SK-N-SH (cell line): ENCODE measurements around the gene KPNB1. TPM values are rescaled to one million over a fixed set of nuclear protein-coding genes. Genes with fewer than 3 reads are reported as not detected.

Experiments
- CTCF ChIA-PET: fragments of 300-600, 350-600 bp; formaldehyde crosslinking; extraction: SDS; loops from one replicate; lab custom pipeline; 2021; lab: Yijun Ruan, JAX
- POLR2A ChIA-PET: fragments of 350-600 bp; sonication (Branson Sonifier 250); formaldehyde crosslinking; extraction: SDS; loops from one replicate; lab custom pipeline; 2020; ENCODE audit warnings: antibody characterized with exemption, inconsistent platforms; lab: Yijun Ruan, JAX
- DNase-seq: peaks from one replicate; pipeline ENCODE4 v3.0.0; 2012
- H2AFZ ChIP-seq: fragments of 200-600 bp; sonication (generic); 2 replicates; pipeline ENCODE4 v1.8.1; 2016; ENCODE audit warnings: antibody characterized with exemption, mild to moderate bottlenecking, low read depth
- H3F3A ChIP-seq: fragments of 200-600 bp; sonication (generic); replicated peaks from 2 replicates; pipeline ENCODE3; 2016; ENCODE audit warnings: antibody characterized with exemption, mild to moderate bottlenecking; ENCODE audit not compliant: insufficient read depth
- H3K27ac ChIP-seq, 2 experiments: fragments of 200-500 bp in 1 of 2; fragments of 200-600 bp in 1 of 2; sonication (Bioruptor generic) in 1 of 2; sonication (generic), shearing (Covaris generic) in 1 of 2; 2 replicates each; pipeline versions ENCODE4 v1.5.1 to v1.6.1; 2014 to 2016; ENCODE audit warnings: low read depth in 2 of 2, inconsistent platforms in 1 of 2, low read length in 1 of 2, mild to moderate bottlenecking in 1 of 2, mixed read lengths in 1 of 2
- H3K27me3 ChIP-seq: fragments of 200-600 bp; sonication (generic), shearing (Covaris generic); 2 replicates; pipeline ENCODE4 v1.6.1; 2016; ENCODE audit warnings: mixed run types; ENCODE audit not compliant: insufficient read depth
- H3K36me3 ChIP-seq, 2 experiments: fragments of 200-500 bp in 1 of 2; fragments of 200-600 bp in 1 of 2; sonication (Bioruptor generic) in 1 of 2; sonication (generic) in 1 of 2; replicated peaks in 1 of 2; 2 replicates each; pipeline versions ENCODE3 to v1.5.1; 2014 to 2016; ENCODE audit warnings: low read length in 1 of 2, mild to moderate bottlenecking in 1 of 2; ENCODE audit not compliant: insufficient read depth in 2 of 2, control insufficient read depth in 1 of 2
- H3K4me1 ChIP-seq, 2 experiments: fragments of 200-500 bp in 1 of 2; fragments of 200-600 bp in 1 of 2; sonication (Bioruptor generic) in 1 of 2; sonication (generic), shearing (Covaris generic) in 1 of 2; 2 replicates each; pipeline versions ENCODE4 v1.5.1 to v1.6.1; 2014 to 2016; ENCODE audit warnings: low read depth in 1 of 2, low read length in 1 of 2, mixed run types in 1 of 2; ENCODE audit not compliant: insufficient read depth in 2 of 2, control insufficient read depth in 1 of 2
- H3K4me2 ChIP-seq: fragments of 200-600 bp; sonication (generic), shearing (Covaris generic); 2 replicates; pipeline ENCODE4 v1.6.1; 2017; ENCODE audit warnings: mixed run types
- H3K4me3 ChIP-seq, 2 experiments: fragments of 200-500 bp in 1 of 2; fragments of 200-600 bp in 1 of 2; sonication (Bioruptor generic) in 1 of 2; sonication (generic), shearing (Covaris generic) in 1 of 2; 2 replicates each; pipeline versions ENCODE4 v1.5.1 to v1.8.1; 2014 to 2016; ENCODE audit warnings: low read depth in 2 of 2, inconsistent platforms in 1 of 2, low read length in 1 of 2, mild to moderate bottlenecking in 1 of 2, mixed read lengths in 1 of 2, moderate library complexity in 1 of 2
- H3K79me2 ChIP-seq: fragments of 200-600 bp; sonication (generic); 2 replicates; pipeline ENCODE4 v1.8.1; 2017; ENCODE audit warnings: mild to moderate bottlenecking; ENCODE audit not compliant: insufficient read depth
- H3K9ac ChIP-seq: fragments of 200-600 bp; sonication (generic); 2 replicates; pipeline ENCODE4 v1.6.1; 2017; ENCODE audit warnings: mixed run types
- H3K9me2 ChIP-seq: fragments of 200-600 bp; sonication (generic); 2 replicates; pipeline ENCODE4 v1.6.1; 2017; ENCODE audit warnings: mixed run types
- H3K9me3 ChIP-seq: fragments of 200-600 bp; sonication (generic); 2 replicates; pipeline ENCODE4 v1.6.1; 2017; ENCODE audit warnings: mixed run types, mild to moderate bottlenecking, moderate library complexity
- H4K20me1 ChIP-seq: fragments of 200-600 bp; sonication (generic); 2 replicates; pipeline ENCODE4 v1.6.1; 2017; ENCODE audit warnings: mild to moderate bottlenecking, mixed run types; ENCODE audit not compliant: insufficient read depth
- FOXM1 ChIP-seq: IDR thresholded peaks from 2 replicates; pipeline ENCODE4 v1.4.0; 2012; ENCODE audit warnings: low read depth, mild to moderate bottlenecking
- GABPA ChIP-seq: IDR thresholded peaks from 2 replicates; pipeline ENCODE4 v1.4.0; 2012; ENCODE audit warnings: low read depth, mild to moderate bottlenecking
- GATA2 ChIP-seq: sonication (generic); formaldehyde crosslinking; IDR thresholded peaks from 2 replicates; pipeline ENCODE4 v1.5.0; 2020; ENCODE audit warnings: mild to moderate bottlenecking, missing genetic modification reagents
- RXRA ChIP-seq: IDR thresholded peaks from 2 replicates; pipeline ENCODE4 v1.4.0; 2012; ENCODE audit warnings: low read depth, mild to moderate bottlenecking, borderline replicate concordance
- SIN3A ChIP-seq: IDR thresholded peaks from 2 replicates; pipeline ENCODE4 v1.6.1; 2012; ENCODE audit warnings: low read depth, mild to moderate bottlenecking, low read length, moderate library complexity, borderline replicate concordance
- SMC3 ChIP-seq: IDR thresholded peaks from 2 replicates; pipeline ENCODE4 v1.6.1; 2012; ENCODE audit warnings: low read depth, low read length, improper control_type of control experiment
- TCF12 ChIP-seq: IDR thresholded peaks from 2 replicates; pipeline ENCODE4 v1.4.0; 2012
- USF1 ChIP-seq: IDR thresholded peaks from 2 replicates; pipeline ENCODE4 v1.4.0; 2012; ENCODE audit warnings: low read depth, borderline replicate concordance
- ZBTB33 ChIP-seq: IDR thresholded peaks from 2 replicates; pipeline ENCODE4 v1.4.0; 2012; ENCODE audit warnings: low read depth, borderline replicate concordance
- WGBS: methylation state at CpG from one replicate; pipeline ENCODE4 v1.1.6; 2017; ENCODE audit warnings: low lambda C conversion rate; 5-methylcytosine and 5-hydroxymethylcytosine counted together
- polyA plus RNA-seq, 3 experiments: library from polyadenylated mRNA; depleted of rRNA; stranded (reverse); fragments of >200 nt; gene quantifications; 2 replicates each; pipeline ENCODE4 v1.2.3, GENCODE V29; 2012
- TF ChIP-seq, protein P1 (sequence below): fragments of 200-600 bp; sonication (generic); IDR thresholded peaks from 2 replicates; pipeline ENCODE4 v1.6.1; 2017; ENCODE audit warnings: antibody characterized with exemption, mild to moderate bottlenecking, moderate library complexity
- TF ChIP-seq, protein P2 (sequence below): fragments of 150-350 bp; IDR thresholded peaks from 2 replicates; pipeline ENCODE4 v1.6.1; 2017; ENCODE audit warnings: antibody characterized with exemption, low read length, low read depth, borderline replicate concordance
- TF ChIP-seq, protein P3 (sequence below): IDR thresholded peaks from 2 replicates; pipeline ENCODE4 v1.6.1; 2012; ENCODE audit warnings: mild to moderate bottlenecking, low read depth, low read length, moderate library complexity

The KPNB1 gene
- polyA plus RNA-seq, 1 of the 3 experiments (the other 2 are of a cell fraction): 89.5 TPM

- no peak for TF ChIP-seq USF1
- TF ChIP-seq, protein P1, sequence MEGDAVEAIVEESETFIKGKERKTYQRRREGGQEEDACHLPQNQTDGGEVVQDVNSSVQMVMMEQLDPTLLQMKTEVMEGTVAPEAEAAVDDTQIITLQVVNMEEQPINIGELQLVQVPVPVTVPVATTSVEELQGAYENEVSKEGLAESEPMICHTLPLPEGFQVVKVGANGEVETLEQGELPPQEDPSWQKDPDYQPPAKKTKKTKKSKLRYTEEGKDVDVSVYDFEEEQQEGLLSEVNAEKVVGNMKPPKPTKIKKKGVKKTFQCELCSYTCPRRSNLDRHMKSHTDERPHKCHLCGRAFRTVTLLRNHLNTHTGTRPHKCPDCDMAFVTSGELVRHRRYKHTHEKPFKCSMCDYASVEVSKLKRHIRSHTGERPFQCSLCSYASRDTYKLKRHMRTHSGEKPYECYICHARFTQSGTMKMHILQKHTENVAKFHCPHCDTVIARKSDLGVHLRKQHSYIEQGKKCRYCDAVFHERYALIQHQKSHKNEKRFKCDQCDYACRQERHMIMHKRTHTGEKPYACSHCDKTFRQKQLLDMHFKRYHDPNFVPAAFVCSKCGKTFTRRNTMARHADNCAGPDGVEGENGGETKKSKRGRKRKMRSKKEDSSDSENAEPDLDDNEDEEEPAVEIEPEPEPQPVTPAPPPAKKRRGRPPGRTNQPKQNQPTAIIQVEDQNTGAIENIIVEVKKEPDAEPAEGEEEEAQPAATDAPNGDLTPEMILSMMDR: no peak
- TF ChIP-seq, protein P2, sequence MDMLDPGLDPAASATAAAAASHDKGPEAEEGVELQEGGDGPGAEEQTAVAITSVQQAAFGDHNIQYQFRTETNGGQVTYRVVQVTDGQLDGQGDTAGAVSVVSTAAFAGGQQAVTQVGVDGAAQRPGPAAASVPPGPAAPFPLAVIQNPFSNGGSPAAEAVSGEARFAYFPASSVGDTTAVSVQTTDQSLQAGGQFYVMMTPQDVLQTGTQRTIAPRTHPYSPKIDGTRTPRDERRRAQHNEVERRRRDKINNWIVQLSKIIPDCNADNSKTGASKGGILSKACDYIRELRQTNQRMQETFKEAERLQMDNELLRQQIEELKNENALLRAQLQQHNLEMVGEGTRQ: no peak
- TF ChIP-seq TCF12: no peak
- no peak for DNase-seq
- no peaks in the 10 kb centered on the region for H3K27me3 ChIP-seq
- H3K4me2 ChIP-seq: no peak overlapping the region
- H4K20me1 ChIP-seq: peaks cover 7% of the 10 kb centered on the region; the same call in 1 of the 2 replicates
- H3K9me3 ChIP-seq: no peaks in the 10 kb centered on the region
- peaks cover 0 to 4% of the 10 kb centered on the region in 2 experiments; a peak in 2 of 4 replicates for H3K4me1 ChIP-seq
- H2AFZ ChIP-seq: no peak overlapping the region
- peaks cover 12 to 18% of the 10 kb centered on the region in 2 experiments for H3K36me3 ChIP-seq
- ChIA-PET POLR2A (no interaction called here), CTCF (interaction anchor here (1.9 to 11.3 kb wide), 5 partner anchors 10 to 99 kb away, joined by 11 to 211 read pairs (median 109); partner anchors contain the start of gene TBX21)
- peaks cover 2% of the 10 kb centered on the region for H3F3A ChIP-seq
- no peak overlapping the region for H3K4me3 ChIP-seq
- no peak overlapping the region for H3K27ac ChIP-seq
- no peaks in the 10 kb centered on the region for H3K9me2 ChIP-seq
- H3K9ac ChIP-seq: no peak overlapping the region
- H3K79me2 ChIP-seq: no peaks in the 10 kb centered on the region
- 92% methylated on average over 15 of the region's 15 CpGs for WGBS
Measured at GRCh38 chr17:47703191-47703591, 53.5 kb downstream of the KPNB1 start.

DNA sequence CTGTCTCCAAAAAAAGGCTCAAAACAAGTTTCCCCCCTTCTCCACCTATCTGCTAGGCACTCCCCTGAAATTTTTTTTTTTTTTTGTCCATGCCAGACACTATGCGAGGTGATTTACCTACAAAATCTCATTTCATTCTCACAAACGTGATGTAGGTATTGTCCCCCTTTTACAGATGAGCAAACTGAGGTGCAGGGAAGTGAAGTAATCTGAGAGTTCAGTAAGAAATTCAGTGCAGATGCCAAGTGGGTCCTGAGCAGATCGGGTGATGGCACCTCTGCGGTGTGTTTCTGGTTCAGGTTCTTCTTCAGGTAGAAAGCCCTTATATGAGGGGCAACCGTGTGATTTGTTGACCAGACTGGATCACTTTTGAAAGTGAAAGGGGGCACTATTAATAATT, 54.0 kb downstream of the KPNB1 start:
- no peaks in the 10 kb centered on the region for H3K79me2 ChIP-seq
- no peak overlapping the region for H2AFZ ChIP-seq
- WGBS: 89% methylated on average over 5 of the region's 5 CpGs
- peaks cover 12 to 18% of the 10 kb centered on the region in 2 experiments for H3K36me3 ChIP-seq
- no peaks in the 10 kb centered on the region for H3F3A ChIP-seq
- no peak overlapping the region for H3K27ac ChIP-seq
- ChIA-PET POLR2A (no interaction called here), CTCF (interaction anchor here (1.1 to 10.0 kb wide), 6 partner anchors 9 to 105 kb away, joined by 3 to 195 read pairs (median 8); no protein-coding TSS in a partner anchor)
- H4K20me1 ChIP-seq: peaks cover 7% of the 10 kb centered on the region; the same call in 1 of the 2 replicates
- peaks cover 0 to 4% of the 10 kb centered on the region in 2 experiments; a peak in 2 of 4 replicates for H3K4me1 ChIP-seq
- H3K9ac ChIP-seq: no peak overlapping the region
- no peaks in the 10 kb centered on the region for H3K27me3 ChIP-seq
- H3K4me3 ChIP-seq: no peak overlapping the region
- H3K9me2 ChIP-seq: no peaks in the 10 kb centered on the region
- no peaks in the 10 kb centered on the region for H3K9me3 ChIP-seq
- no peak for DNase-seq
- H3K4me2 ChIP-seq: no peak overlapping the region
- TF ChIP-seq USF1 (no peak), SIN3A (no peak), RXRA (no peak), ZBTB33 (no peak), FOXM1 (no peak), SMC3 (no peak), GABPA (no peak), GATA2 (CRISPR knock-in tag) (no peak)
- TF ChIP-seq, protein P1: no peak
- TF ChIP-seq, protein P3, sequence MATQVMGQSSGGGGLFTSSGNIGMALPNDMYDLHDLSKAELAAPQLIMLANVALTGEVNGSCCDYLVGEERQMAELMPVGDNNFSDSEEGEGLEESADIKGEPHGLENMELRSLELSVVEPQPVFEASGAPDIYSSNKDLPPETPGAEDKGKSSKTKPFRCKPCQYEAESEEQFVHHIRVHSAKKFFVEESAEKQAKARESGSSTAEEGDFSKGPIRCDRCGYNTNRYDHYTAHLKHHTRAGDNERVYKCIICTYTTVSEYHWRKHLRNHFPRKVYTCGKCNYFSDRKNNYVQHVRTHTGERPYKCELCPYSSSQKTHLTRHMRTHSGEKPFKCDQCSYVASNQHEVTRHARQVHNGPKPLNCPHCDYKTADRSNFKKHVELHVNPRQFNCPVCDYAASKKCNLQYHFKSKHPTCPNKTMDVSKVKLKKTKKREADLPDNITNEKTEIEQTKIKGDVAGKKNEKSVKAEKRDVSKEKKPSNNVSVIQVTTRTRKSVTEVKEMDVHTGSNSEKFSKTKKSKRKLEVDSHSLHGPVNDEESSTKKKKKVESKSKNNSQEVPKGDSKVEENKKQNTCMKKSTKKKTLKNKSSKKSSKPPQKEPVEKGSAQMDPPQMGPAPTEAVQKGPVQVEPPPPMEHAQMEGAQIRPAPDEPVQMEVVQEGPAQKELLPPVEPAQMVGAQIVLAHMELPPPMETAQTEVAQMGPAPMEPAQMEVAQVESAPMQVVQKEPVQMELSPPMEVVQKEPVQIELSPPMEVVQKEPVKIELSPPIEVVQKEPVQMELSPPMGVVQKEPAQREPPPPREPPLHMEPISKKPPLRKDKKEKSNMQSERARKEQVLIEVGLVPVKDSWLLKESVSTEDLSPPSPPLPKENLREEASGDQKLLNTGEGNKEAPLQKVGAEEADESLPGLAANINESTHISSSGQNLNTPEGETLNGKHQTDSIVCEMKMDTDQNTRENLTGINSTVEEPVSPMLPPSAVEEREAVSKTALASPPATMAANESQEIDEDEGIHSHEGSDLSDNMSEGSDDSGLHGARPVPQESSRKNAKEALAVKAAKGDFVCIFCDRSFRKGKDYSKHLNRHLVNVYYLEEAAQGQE: no peak
